KOPT-K1 (cell line): ENCODE measurements around the gene SLC2A6.

Experiments
- H3K27ac ChIP-seq: fragments of 200-600 bp; sonication (generic); 2 replicates; pipeline ENCODE4 v1.5.1; 2016; ENCODE audit warnings: antibody characterized with exemption, mild to moderate bottlenecking, low read depth, low read length; ENCODE audit not compliant: poor library complexity, severe bottlenecking
- H3K36me3 ChIP-seq: fragments of 200-600 bp; sonication (generic); 2 replicates; pipeline ENCODE4 v1.5.1; 2017; ENCODE audit warnings: antibody characterized with exemption, mild to moderate bottlenecking, low read length, moderate library complexity; ENCODE audit not compliant: insufficient read depth
- H3K9me3 ChIP-seq: fragments of 200-600 bp; sonication (generic); 2 replicates; pipeline ENCODE4 v1.5.1; 2017; ENCODE audit warnings: antibody characterized with exemption, low read length, mild to moderate bottlenecking; ENCODE audit not compliant: insufficient read depth, poor library complexity, severe bottlenecking

The SLC2A6 gene

GRCh38 chr9:133436681-133437080, 42.2 kb downstream of the SLC2A6 start:
- no peak overlapping the region for H3K27ac ChIP-seq
- no peaks in the 10 kb centered on the region for H3K36me3 ChIP-seq
- H3K9me3 ChIP-seq, result no peaks in the 10 kb centered on the region

DNA sequence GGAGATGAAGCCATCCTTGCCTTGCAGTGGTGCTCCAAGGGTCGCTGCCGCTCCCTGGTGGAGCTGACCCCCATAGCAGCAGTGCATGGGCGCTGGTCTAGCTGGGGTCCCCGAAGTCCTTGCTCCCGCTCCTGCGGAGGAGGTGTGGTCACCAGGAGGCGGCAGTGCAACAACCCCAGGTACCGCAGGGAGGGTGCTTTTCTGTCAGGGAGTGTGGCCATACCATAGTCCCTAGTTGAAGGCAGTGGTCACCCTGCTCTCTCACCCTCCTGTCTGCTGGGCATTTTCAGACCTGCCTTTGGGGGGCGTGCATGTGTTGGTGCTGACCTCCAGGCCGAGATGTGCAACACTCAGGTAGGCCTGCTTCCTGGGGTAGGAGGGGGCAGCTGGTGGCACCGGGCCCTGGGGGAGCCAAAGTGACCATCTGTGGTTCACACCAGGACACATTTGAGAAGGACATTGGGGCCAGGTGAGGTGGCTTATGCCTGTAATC, 45.5 kb downstream of the SLC2A6 start:
- Histone ChIP-seq H3K27ac (no peak overlapping the region), H3K9me3 (no peaks in the 10 kb centered on the region), H3K36me3 (no peaks in the 10 kb centered on the region)

DNA sequence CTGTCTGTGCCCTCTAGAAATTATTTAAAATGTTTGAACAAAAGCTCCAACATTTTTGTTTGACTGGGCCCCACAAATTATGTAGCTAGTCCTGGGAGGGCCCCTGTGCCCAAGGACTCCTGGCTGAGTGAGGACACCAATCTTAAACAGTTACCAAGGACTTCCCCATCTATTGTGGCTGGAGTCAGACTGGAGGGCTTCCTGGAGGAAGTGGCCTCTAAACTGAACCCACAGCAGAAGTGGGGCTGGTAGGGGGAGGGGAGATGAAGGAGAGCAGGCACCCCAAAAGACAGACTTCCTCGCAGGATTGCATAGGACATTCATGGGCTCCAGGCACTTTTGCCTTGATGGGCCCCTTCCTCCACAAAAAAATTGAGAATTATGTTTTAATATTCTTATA, 48.7 kb downstream of the SLC2A6 start:
- Histone ChIP-seq H3K27ac (no peak overlapping the region), H3K9me3 (no peaks in the 10 kb centered on the region), H3K36me3 (no peaks in the 10 kb centered on the region)

DNA sequence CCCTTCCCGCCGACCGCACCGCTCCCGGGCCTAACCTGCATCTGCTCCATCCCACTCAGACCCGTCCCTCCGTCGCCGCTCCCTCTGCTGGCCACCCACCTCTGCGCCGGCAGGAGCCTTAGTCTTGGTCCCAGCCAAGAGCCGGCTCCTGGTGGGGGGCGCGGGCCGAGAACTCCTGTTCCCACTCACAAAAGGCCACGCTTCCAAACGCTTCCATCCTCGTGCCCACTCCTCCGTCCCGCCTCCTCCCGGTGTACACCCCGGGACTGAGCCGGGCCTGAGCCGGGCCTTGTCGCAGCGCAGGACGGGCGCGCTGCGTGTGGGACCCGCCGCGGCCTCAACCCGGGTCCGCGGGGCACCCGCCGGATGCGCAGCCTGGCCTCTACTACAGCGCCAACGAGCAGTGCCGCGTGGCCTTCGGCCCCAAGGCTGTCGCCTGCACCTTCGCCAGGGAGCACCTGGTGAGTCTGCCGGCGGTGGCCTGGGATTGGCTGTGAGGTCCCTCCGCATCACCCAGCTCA, 49.2 kb downstream of the SLC2A6 start:
- Histone ChIP-seq H3K9me3 (no peaks in the 10 kb centered on the region), H3K36me3 (no peaks in the 10 kb centered on the region), H3K27ac (no peak overlapping the region)

GRCh38 chr9:133429214-133429613, 49.7 kb downstream of the SLC2A6 start:
- Histone ChIP-seq H3K27ac (no peak overlapping the region), H3K36me3 (no peaks in the 10 kb centered on the region), H3K9me3 (no peaks in the 10 kb centered on the region)

DNA sequence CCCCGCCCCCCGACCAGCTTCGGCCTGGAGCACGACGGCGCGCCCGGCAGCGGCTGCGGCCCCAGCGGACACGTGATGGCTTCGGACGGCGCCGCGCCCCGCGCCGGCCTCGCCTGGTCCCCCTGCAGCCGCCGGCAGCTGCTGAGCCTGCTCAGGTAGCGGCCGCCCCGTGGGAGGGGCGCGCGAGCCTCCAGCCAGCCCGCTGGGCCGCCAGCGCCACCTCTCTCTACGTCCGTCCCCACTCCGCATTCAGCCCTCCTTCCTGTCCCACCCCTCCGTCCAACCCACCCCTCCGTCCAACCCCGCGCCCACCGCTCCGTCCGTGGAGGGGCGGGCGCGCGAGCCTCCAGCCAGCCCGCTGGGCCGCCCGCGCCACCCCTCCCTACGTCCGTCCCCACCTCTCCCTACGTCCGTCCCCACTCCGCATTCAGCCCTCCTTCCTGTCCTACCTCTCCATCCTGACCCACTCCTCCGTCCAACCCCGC, 50.2 kb downstream of the SLC2A6 start:
- Histone ChIP-seq H3K9me3 (no peaks in the 10 kb centered on the region), H3K27ac (no peak overlapping the region), H3K36me3 (no peaks in the 10 kb centered on the region)

GRCh38 chr9:133427658-133428348, 51.1 kb downstream of the SLC2A6 start:
- no peaks in the 10 kb centered on the region for H3K9me3 ChIP-seq
- no peaks in the 10 kb centered on the region for H3K36me3 ChIP-seq
- no peak overlapping the region for H3K27ac ChIP-seq

DNA sequence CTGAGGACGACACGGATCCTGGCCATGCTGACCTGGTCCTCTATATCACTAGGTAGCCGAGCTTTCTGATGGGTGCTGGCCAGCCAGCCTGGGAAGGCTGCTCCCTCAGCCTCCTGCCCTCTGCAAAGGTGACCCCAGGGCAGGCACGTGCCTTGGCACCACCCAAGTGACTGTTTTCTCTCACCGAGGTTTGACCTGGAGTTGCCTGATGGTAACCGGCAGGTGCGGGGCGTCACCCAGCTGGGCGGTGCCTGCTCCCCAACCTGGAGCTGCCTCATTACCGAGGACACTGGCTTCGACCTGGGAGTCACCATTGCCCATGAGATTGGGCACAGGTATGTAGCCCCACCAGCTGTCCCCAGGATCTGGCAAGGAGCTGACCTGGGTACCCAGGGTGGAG, 52.9 kb downstream of the SLC2A6 start:
- Histone ChIP-seq H3K36me3 (no peaks in the 10 kb centered on the region), H3K9me3 (no peaks in the 10 kb centered on the region), H3K27ac (no peak overlapping the region)

- H3K9me3 ChIP-seq, result no peaks in the 10 kb centered on the region
- no peak overlapping the region for H3K27ac ChIP-seq
- no peaks in the 10 kb centered on the region for H3K36me3 ChIP-seq
Measured at GRCh38 chr9:133425049-133425632, 53.8 kb downstream of the SLC2A6 start.

- Histone ChIP-seq H3K27ac (no peak overlapping the region), H3K36me3 (no peaks in the 10 kb centered on the region), H3K9me3 (no peaks in the 10 kb centered on the region)
Measured at GRCh38 chr9:133424187-133424586, 54.7 kb downstream of the SLC2A6 start.

DNA sequence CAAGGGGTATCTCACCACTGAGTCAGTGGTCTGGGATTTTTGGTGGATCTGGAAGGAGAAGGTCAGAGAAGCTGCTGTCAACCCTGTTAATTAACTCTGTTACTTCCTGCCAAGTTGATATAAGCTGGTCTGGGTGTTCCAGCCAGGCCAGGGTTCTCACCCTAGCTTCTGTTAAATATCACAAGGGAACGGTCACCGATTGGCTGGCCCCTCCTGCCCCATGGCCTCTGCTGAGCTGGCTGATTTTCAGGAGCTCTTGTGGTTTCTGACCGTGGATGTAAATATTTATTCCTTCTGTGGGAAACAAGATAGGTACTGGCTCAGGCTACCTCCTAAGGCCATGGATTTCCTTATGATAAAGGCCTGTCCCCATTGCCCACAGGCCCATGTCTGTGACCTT, 55.7 kb downstream of the SLC2A6 start:
- H3K27ac ChIP-seq, result no peak overlapping the region
- no peaks in the 10 kb centered on the region for H3K36me3 ChIP-seq
- no peaks in the 10 kb centered on the region for H3K9me3 ChIP-seq

DNA sequence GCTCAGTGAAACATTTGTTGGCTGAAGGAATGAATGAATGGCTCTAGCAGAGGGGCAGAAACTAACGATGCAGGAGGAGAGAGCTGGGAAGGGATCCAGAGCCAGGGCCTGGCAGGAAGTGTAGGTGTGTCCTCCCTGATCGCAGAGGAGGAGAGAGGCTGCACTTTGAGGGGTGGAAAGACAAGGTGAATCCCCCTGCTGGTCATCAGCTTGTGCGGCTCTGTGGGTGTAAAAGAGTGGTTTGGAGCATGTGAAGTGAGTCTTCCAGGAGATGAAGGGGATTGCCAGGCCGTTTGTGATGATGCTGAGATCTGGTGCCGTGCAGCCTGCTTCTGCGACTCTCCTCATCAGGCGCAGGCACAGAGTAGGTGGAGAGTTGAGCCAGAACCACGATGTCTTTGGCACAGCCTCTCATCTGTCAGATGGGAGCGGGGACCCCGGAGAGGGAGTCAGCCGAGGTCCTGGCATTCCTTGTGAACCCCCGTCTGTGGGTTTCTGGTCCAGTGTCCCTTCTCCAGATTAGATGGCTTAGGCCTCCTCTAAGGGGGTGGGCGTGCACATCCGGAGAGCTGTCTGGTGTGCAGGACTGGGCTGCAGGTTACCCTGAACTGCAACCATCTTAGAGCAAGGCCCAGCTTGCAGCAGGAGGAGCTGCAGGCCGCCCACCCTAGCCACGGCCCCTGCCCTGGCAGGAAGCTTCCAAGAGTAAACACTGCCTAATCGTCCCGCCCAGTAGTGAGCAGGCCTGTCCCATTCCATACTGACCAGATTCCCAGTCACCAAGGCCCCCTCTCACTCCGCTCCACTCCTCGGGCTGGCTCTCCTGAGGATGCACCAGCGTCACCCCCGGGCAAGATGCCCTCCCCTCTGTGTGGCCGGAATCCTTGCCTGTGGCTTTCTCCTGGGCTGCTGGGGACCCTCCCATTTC, 57.0 kb downstream of the SLC2A6 start, which contains the start of gene ADAMTS13:
TSS of gene ADAMTS13 (plus strand) at position 753 of the 928 bp plus-strand sequence. CDS start at position 830, 77 bp downstream.
- Histone ChIP-seq H3K27ac (no peak within 1 kb of the TSS), H3K9me3 (no peaks in the 10 kb centered on the region), H3K36me3 (no peaks in the 10 kb centered on the region)
